GM12875 (cell line): ENCODE results near the gene KCNJ14.

ENCODE experiments used
- H3K4me3 ChIP-seq: one replicate; pipeline ENCODE4 v1.5.1; 2011; ENCODE audit warnings: low read depth, low read length, control low read depth
- CTCF ChIP-seq: IDR thresholded peaks from 2 replicates; pipeline ENCODE4 v1.5.1; 2011; ENCODE audit warnings: low read depth, mild to moderate bottlenecking, control low read depth, inconsistent platforms, low read length, moderate library complexity, borderline replicate concordance; ENCODE audit not compliant: insufficient read depth

The KCNJ14 gene

GRCh38 chr19:48516536-48516935 is 61.2 kb downstream of the KCNJ14 start:
- TF ChIP-seq CTCF, result no peak
- no peak overlapping the region for H3K4me3 ChIP-seq
